DMS79 treated with DMSO at 0.1 percent for 48 hours (cell line): ENCODE data around the gene ST8SIA2.

Experiments
- DNase-seq: peaks from one replicate; lab custom pipeline; 2025; lab: John Stamatoyannopoulos, UW

Gene ST8SIA2

DNA sequence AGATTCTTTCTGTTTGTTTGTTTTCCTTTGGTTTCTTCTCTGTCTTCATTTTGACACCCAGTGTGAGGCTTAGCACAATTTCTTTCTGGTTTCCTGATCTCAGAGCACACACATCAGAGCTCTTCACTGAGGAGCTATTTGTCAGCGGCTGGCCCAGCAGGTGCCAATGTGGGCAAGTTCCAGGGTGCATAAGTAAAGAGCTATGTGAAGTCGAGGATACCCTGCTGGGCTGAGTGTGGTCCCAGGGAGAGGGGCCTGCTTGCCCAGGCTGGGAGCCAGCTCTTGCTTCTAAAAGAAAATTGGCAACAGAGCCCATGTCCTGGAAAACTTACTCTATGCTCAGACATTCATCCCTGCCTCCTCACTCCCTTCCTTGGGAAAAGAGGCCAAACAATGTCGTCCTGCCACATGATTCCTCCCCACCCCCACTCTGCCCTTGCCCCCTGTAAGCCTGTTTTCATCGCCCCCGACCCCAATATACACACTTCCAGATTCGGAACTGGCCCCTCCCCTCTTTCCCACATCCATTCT, 101.2 kb downstream of the ST8SIA2 start:
- DNase-seq = no peak

DNA sequence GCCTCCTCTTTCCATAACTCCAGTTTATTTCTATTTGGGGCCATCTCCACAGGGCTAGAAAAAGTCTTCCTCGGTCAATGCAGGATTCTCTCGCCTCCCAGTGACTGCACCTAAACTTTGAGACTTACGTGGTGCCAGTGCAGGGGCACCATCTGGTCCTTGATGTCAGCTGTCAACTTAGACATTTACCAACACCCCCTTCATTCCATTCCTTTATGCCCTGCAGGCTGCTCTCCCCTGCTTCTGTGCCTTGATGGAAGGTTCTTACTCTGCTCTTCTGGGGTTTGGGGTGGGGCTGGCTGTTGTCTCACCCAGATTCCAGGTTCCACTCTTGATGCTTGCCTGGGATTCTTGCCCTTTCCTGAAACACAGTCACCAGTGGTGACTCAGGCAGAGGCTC, 101.8 kb downstream of the ST8SIA2 start:
- no peak for DNase-seq

DNA sequence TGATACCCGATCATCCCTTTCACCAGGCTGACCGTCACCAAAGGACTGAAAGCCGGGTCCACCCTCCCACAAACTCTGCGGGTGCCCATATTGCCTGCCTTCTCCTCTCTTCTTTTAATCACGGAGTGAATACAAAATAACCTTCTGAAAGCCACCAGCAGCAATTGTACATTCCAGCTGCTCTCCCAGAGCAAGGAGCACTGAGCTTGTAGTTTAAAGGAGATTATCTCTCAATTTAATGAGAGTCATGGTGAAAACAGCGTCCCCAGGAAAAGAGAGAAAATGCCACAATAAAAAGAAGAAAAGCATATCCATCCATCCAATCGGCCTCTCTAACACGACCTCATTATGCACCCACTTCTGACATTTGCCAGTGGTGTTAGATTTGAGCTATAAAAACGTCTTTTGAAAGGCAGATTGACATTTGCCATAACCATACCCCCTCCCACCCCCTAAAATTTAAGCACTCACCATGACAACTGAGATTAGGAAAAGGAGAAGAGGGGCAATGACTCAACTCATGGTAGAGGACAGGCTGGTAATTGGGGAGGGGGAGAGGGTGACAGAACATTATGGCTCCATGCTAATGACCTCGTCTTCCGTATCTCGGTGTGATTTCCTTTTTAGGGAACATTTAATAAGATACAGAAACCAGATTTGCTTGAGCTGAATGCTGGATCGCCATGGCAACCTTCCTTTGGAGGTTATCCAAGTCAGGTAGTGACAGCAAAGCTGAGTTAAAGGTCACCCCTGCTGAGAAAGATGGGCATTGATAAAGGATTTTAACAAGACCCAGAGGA, 106.2 kb downstream of the ST8SIA2 start:
- DNase-seq = no peak

DNA sequence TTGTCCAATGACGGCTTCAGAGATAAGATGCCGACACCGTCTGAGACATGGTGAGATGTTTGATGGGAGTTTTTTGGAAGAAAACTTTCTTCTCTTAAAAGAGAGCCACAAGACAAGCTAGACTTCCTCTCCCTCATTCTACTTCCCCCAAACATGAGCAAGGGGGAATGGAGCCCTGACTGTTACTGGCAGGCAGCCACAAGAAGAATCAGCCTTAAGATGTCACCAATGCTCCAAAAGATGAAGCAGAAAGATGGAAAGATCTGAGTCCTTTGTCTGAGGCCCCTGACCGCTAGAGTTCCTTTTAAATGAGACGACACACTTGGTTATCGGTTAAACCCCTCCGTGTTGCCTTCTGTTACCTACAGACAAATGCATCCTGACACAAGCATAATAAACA, 108.7 kb downstream of the ST8SIA2 start:
- DNase-seq = no peak

DNA sequence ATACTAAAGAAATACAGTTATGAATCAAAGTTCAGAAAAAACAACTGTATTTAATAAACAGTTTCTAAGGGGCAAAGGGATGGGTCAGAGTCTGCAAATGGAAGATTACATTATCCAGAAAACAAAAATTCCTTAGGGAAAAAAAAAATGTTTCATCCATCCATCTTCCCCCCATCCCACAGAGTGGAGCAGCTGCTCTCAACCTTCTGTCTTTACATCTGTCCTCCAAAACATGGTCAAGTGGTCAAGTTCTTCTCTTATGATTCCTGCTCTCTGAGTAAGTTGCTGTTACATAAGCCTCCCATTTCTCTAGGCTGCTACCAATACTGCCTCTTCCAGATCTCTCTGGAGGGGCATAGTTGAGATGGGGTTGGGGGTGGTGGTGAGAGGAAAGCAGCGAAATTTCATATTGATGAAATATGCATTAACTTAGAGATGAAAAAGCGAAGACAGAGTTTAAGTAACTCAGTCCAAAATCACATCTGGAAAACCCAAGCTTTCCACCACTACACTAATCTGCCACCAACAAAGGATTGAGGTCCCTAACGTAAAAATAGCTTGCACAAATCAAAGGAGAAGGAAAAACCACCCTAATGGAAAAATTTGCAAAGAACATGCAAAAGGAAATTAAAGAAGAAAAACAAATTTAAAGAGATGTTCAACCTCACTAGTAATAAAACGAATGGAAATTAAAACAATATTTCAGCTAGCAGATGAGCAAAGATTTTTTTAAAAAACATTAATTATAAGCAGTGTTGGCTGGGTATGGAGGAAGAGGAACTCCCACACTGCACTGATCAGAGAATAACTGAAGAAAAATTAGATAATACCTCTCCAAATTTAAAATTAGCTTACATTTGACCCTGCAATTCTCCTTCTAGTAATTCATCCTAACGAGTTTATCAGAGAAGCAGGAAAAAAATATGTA, 109.5 kb downstream of the ST8SIA2 start:
- no peak for DNase-seq

DNA sequence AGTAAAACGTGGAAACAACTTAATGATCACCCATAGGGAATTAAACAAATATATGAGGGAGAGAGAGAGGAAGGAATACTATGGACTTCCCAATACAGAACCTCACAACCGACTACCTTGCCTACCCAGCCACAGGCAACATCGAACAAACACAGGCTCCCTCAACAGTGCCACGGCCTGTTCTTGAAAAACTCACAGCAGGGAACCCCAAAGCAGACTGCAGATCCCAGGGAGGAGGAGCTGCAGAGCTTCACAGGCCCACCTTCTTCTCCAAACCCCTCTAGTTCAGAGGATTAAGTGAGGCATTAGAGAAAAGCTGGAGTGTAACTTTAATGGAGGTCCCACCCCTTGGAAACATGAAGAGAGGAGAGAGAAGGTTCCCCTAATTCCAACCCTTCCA, 110.2 kb downstream of the ST8SIA2 start:
- DNase-seq = no peak

DNA sequence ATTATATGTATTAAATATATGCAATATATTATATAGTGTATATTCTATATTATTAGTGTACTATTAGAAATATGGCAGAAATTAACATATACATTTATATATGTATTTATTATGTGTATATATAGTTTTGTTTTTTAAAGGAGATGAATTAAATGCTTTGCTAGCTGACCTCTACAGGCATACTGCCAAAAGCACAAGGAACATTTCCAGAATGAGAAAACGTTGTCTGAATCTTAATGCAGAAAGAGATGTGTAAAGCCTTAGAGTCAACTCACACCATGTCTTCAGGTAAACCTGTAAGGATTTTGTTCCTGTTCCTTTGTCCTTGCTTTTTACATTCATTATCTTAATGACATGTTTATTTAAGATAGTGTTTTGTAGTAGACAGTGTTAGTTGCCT, 111.9 kb downstream of the ST8SIA2 start:
- no peak for DNase-seq

DNA sequence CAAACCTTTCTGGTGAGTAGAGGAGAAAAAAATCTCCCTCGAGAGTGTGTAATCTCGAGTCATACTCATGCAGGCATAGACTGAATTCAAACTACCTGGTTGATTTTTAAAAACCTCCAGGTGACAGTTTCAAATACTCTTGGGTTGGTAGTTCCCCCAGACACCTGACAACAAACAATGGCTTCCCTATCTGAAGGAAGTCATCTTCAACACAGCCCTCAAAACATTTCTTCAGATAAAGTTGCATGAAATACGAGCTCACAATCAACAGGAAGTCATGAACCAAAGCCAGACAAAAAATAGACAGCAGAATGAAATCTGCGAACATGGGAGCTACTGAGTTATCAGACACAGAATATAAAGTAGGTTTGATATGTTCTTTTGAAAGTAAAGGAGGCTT, 112.8 kb downstream of the ST8SIA2 start:
- no peak for DNase-seq

DNA sequence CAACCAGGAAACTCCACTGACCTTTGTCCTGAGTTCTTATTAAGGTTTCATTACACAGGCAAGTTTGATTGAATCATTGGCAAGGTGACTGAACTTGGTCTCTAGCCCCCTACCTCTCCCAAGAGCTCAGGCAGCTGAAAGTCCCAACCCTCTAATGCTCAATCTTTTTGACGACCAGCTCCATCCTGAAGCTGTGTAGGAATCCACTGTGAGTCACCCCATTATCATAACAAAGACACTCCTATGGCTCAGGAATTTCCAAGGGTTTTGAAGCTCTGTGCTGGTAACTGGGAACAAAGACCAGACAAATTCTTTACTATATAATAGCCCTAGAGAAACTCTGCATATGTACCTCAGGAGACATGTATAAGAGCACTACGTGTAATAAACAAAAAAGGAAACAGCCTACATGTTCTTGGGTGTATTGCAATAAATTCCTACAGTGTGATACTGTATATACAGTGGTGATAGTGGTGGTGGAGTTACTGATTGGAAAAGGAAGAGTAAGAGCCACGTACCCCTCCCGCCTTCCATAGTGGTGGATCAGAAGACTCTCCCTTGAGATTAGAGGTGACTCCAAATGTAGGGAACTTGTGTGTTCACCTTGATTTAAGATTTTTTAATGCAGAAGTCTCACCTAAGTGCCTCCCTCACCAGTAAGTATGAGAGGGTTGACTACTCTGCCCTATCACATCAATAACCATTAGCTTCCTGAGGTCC, 116.6 kb downstream of the ST8SIA2 start:
- no peak for DNase-seq
